HG02981 (cell line): ENCODE results near the gene FYN.

ENCODE experiments used
- ATAC-seq: cut with Tn5 transposase; IDR thresholded peaks from one replicate; pipeline ENCODE4 v1.9.1; 2021; ENCODE audit warnings: mild to moderate bottlenecking, moderate library complexity; ENCODE audit not compliant: unreplicated experiment

Gene FYN

GRCh38 chr6:111753573-111753972 lies 119.7 kb downstream of the FYN start:
- ATAC-seq: no peak

- ATAC-seq: no peak
Measured at GRCh38 chr6:111752476-111752875, 120.8 kb downstream of the FYN start.

- peak; percentile 92 for ATAC-seq
Measured at GRCh38 chr6:111750753-111751673, 122.2 kb downstream of the FYN start.

GRCh38 chr6:111750153-111750552 lies 123.1 kb downstream of the FYN start:
- ATAC-seq: no peak

GRCh38 chr6:111748231-111748647 lies 125.0 kb downstream of the FYN start:
- no peak for ATAC-seq

- ATAC-seq: no peak
Measured at GRCh38 chr6:111747829-111748228, 125.4 kb downstream of the FYN start.

- no peak for ATAC-seq
Measured at GRCh38 chr6:111747396-111747795, 125.9 kb downstream of the FYN start.

- no peak for ATAC-seq
Measured at GRCh38 chr6:111746983-111747382, 126.3 kb downstream of the FYN start.

GRCh38 chr6:111745636-111746035 lies 127.6 kb downstream of the FYN start:
- no peak for ATAC-seq

- no peak for ATAC-seq
Measured at GRCh38 chr6:111745186-111745585, 128.1 kb downstream of the FYN start.

GRCh38 chr6:111743862-111744692 lies 129.2 kb downstream of the FYN start:
- ATAC-seq: no peak

- no peak for ATAC-seq
Measured at GRCh38 chr6:111743360-111743759, 129.9 kb downstream of the FYN start.

GRCh38 chr6:111741177-111741952 lies 131.9 kb downstream of the FYN start:
- no peak for ATAC-seq

- no peak for ATAC-seq
Measured at GRCh38 chr6:111740506-111740905, 132.7 kb downstream of the FYN start.

GRCh38 chr6:111739257-111739696 lies 134.0 kb downstream of the FYN start:
- no peak for ATAC-seq

GRCh38 chr6:111738631-111739030 lies 134.6 kb downstream of the FYN start:
- no peak for ATAC-seq

- ATAC-seq: no peak
Measured at GRCh38 chr6:111738156-111738555, 135.1 kb downstream of the FYN start.

- no peak for ATAC-seq
Measured at GRCh38 chr6:111737065-111737521, 136.2 kb downstream of the FYN start.

- ATAC-seq: no peak
Measured at GRCh38 chr6:111736005-111736608, 137.1 kb downstream of the FYN start.
